PC-3 (cell line): ENCODE measurements around the gene PLEKHB2. TPM values are rescaled to one million over a fixed set of nuclear protein-coding genes. Genes with fewer than 3 reads are reported as not detected.
"Not testable (repeated sequence)": the region's sequence is repeated elsewhere in the genome, so short reads cannot be mapped to it uniquely, and the experiment has no call there.

Experiments
- ATAC-seq: fragments of 200-7000 bp; cut with Tn5 transposase; 2 replicates; pipeline ENCODE4 v1.9.1; 2020; ENCODE audit warnings: mild to moderate bottlenecking, moderate library complexity
- BruUV-seq: library from RNA; stranded (reverse); fragments of 400-500 nt; replicated peaks from 2 replicates; lab custom pipeline; 2021; lab: Mats Ljungman, UMichigan
- CTCF ChIA-PET: fragments of 300-600 bp; sonication (Branson Sonifier 250); formaldehyde crosslinking; loops from one replicate; lab custom pipeline; 2022; ENCODE audit warnings: antibody characterized with exemption; lab: Charles Lee
- POLR2A ChIA-PET: fragments of 300-600 bp; sonication (Branson Sonifier 250); formaldehyde crosslinking; loops from one replicate; lab custom pipeline; 2022; ENCODE audit warnings: antibody characterized with exemption; ENCODE audit not compliant: unreplicated experiment; lab: Charles Lee
- DNase-seq: peaks from one replicate; pipeline ENCODE4 v3.0.0-alpha.2; 2015
- H2AFZ ChIP-seq: fragments of 300-600 bp; sonication (generic); 2 replicates; pipeline ENCODE4 v1.6.0; 2016; ENCODE audit warnings: antibody characterized with exemption, low read length
- H3F3A ChIP-seq: fragments of 300-600 bp; sonication (generic); one replicate; pipeline ENCODE4 v1.6.0; 2017; ENCODE audit warnings: antibody characterized with exemption, low read length, control low read depth, mild to moderate bottlenecking; ENCODE audit not compliant: unreplicated experiment
- H3K27ac ChIP-seq: fragments of 300-600 bp; sonication (generic); 2 replicates; pipeline ENCODE4 v1.5.1; 2016; ENCODE audit warnings: mild to moderate bottlenecking, low read length
- H3K27me3 ChIP-seq: fragments of 300-600 bp; sonication (generic); 2 replicates; pipeline ENCODE4 v1.6.1; 2016; ENCODE audit warnings: low read length, mixed read lengths
- H3K36me3 ChIP-seq: fragments of 300-600 bp; sonication (generic); 2 replicates; pipeline ENCODE4 v1.6.1; 2016; ENCODE audit warnings: low read depth, mixed run types, low read length, mixed read lengths
- H3K4me1 ChIP-seq: fragments of 300-600 bp; sonication (generic); 2 replicates; pipeline ENCODE4 v1.5.1; 2016; ENCODE audit warnings: low read length; ENCODE audit not compliant: insufficient read depth
- H3K4me2 ChIP-seq: fragments of 300-600 bp; sonication (generic); 2 replicates; pipeline ENCODE4 v1.6.0; 2016; ENCODE audit warnings: low read length
- H3K4me3 ChIP-seq: fragments of 300-600 bp; sonication (generic); 2 replicates; pipeline ENCODE4 v1.5.1; 2016; ENCODE audit warnings: mild to moderate bottlenecking, low read length, mixed read lengths
- H3K79me2 ChIP-seq: fragments of 300-600 bp; sonication (generic); 2 replicates; pipeline ENCODE4 v1.6.1; 2017; ENCODE audit warnings: low read length, mixed read lengths
- H3K9ac ChIP-seq: fragments of 300-600 bp; sonication (generic); 2 replicates; pipeline ENCODE4 v1.6.0; 2016; ENCODE audit warnings: mild to moderate bottlenecking, low read length
- H3K9me2 ChIP-seq: fragments of 300-600 bp; sonication (generic); replicated peaks from 2 replicates; pipeline ENCODE4 v1.6.1; 2016; ENCODE audit warnings: mixed run types, low read length, mixed read lengths
- H3K9me3 ChIP-seq: fragments of 300-600 bp; sonication (generic); 2 replicates; pipeline ENCODE4 v1.6.1; 2016; ENCODE audit warnings: low read length, mixed read lengths
- H4K20me1 ChIP-seq: fragments of 300-600 bp; sonication (generic); 2 replicates; pipeline ENCODE4 v1.6.1; 2016; ENCODE audit warnings: low read length, mixed read lengths
- EZH2 ChIP-seq: fragments of 300-600 bp; sonication (generic); IDR thresholded peaks from one replicate; pipeline ENCODE4 v1.6.1; 2017; ENCODE audit warnings: antibody characterized with exemption, mild to moderate bottlenecking, low read length; ENCODE audit not compliant: unreplicated experiment
- EZH2phosphoT487 ChIP-seq: fragments of 300-600 bp; sonication (generic); IDR thresholded peaks from 2 replicates; pipeline ENCODE4 v1.6.1; 2018; ENCODE audit warnings: mild to moderate bottlenecking, antibody characterized with exemption, low read length, borderline replicate concordance
- intact Hi-C: fragments of 100-400 bp; cut with micrococcal nuclease; formaldehyde crosslinking; loops from 2 replicates; pipeline ENCODE4 v1.9.0; 2023
- total RNA-seq: library from RNA; depleted of rRNA; stranded (reverse); fragments of >200 nt; gene quantifications from 2 replicates; pipeline ENCODE4 v1.2.3, GENCODE V29; 2014
- TF ChIP-seq, protein P1 (sequence below): fragments of 300-600 bp; sonication (generic); conservative IDR thresholded peaks from 2 replicates; pipeline ENCODE4 v1.5.1; 2017; ENCODE audit warnings: antibody characterized with exemption, low read depth, mild to moderate bottlenecking, low read length

PLEKHB2 gene
- total RNA-seq, 1 experiment from 2014 or later: 64.5 TPM

DNA sequence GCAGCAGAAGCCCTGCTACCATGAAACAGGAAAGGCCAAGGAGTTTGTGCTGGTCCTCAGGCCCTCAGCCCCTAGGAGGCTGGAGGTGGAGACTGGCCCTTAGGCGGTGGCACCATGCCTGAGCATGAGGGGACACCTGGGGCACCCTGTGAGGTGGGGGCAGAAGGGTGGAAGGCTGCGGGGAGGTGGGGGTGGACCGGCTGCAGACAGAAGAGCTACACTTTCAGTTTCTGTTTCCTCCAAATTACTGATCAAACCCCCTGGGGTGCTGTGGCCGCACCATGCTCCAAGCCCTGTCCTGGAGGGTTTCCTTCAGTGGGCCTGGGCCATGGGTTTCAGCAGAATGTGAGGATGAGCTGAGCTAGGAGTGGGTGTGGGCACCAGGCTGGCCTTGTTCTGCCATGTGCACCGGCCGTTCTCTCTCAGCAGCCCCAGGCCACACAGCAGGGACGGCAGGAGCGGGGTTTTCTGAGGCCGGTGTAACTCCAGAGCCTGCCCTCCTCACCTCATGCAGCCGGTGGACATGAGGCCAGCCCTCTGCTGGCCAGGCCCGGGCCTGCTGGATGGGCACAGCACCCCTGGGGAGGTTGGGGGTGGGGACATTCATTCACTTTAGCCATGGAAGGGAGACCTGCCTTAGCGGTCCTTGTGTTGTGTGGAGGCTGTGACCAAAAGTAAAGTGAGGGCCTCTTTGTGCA is 51.5 kb downstream of the PLEKHB2 start:
- no peak for ATAC-seq
- CTCF ChIA-PET: no interaction called here

GRCh38 chr2:131165562-131165961 is 60.4 kb downstream of the PLEKHB2 start:
- H3K4me1 ChIP-seq, H3K9ac ChIP-seq, intact Hi-C loops, H3K79me2 ChIP-seq, H4K20me1 ChIP-seq, H3K36me3 ChIP-seq, POLR2A ChIA-PET, H3K9me3 ChIP-seq, DNase-seq, H3K4me2 ChIP-seq, H3F3A ChIP-seq, CTCF ChIA-PET, BruUV-seq, H2AFZ ChIP-seq, H3K4me3 ChIP-seq, ATAC-seq, H3K27ac ChIP-seq, H3K9me2 ChIP-seq: not testable (repeated sequence)
- peaks cover 30% of the 10 kb centered on the region for H3K27me3 ChIP-seq

More for the DNA sequence above, 51.5 kb downstream of the PLEKHB2 start:
- H4K20me1 ChIP-seq: no peaks in the 10 kb centered on the region
- POLR2A ChIA-PET: no interaction called here
- no peak for TF ChIP-seq EZH2phosphoT487
- TF ChIP-seq, protein P1, sequence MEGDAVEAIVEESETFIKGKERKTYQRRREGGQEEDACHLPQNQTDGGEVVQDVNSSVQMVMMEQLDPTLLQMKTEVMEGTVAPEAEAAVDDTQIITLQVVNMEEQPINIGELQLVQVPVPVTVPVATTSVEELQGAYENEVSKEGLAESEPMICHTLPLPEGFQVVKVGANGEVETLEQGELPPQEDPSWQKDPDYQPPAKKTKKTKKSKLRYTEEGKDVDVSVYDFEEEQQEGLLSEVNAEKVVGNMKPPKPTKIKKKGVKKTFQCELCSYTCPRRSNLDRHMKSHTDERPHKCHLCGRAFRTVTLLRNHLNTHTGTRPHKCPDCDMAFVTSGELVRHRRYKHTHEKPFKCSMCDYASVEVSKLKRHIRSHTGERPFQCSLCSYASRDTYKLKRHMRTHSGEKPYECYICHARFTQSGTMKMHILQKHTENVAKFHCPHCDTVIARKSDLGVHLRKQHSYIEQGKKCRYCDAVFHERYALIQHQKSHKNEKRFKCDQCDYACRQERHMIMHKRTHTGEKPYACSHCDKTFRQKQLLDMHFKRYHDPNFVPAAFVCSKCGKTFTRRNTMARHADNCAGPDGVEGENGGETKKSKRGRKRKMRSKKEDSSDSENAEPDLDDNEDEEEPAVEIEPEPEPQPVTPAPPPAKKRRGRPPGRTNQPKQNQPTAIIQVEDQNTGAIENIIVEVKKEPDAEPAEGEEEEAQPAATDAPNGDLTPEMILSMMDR: 0 out of 2 replicates have a peak, but pooled peaks have one; percentile 29
- no peak for TF ChIP-seq EZH2
- no peak overlapping the region for H3K4me3 ChIP-seq
- no peaks in the 10 kb centered on the region for H3F3A ChIP-seq
- no peak overlapping the region for H2AFZ ChIP-seq
- no peak for DNase-seq
- H3K36me3 ChIP-seq: no peaks in the 10 kb centered on the region
- H3K9me3 ChIP-seq: no peaks in the 10 kb centered on the region
- no peaks in the 10 kb centered on the region for H3K4me1 ChIP-seq
- no peak overlapping the region for H3K4me2 ChIP-seq
- 0 out of 2 replicates have a peak, but pooled peaks cover 5% of the 10 kb centered on the region for H3K27me3 ChIP-seq
- H3K27ac ChIP-seq: no peak overlapping the region
- no TSS peak for BruUV-seq
- H3K9ac ChIP-seq: no peak overlapping the region
- no peaks in the 10 kb centered on the region for H3K9me2 ChIP-seq
- no peaks in the 10 kb centered on the region for H3K79me2 ChIP-seq
- intact Hi-C loops: no loop called here

- ChIA-PET CTCF (no interaction called here), POLR2A (no interaction called here)
- no peaks in the 10 kb centered on the region for H3K36me3 ChIP-seq
- no peak overlapping the region for H3K9ac ChIP-seq
- H3K4me1 ChIP-seq: no peaks in the 10 kb centered on the region
- TF ChIP-seq, protein P1: no peak
- TF ChIP-seq EZH2 (no peak), EZH2phosphoT487 (no peak)
- H3K79me2 ChIP-seq: no peaks in the 10 kb centered on the region
- ATAC-seq: no peak
- no peak for DNase-seq
- no peaks in the 10 kb centered on the region for H3K9me3 ChIP-seq
- H3K9me2 ChIP-seq: no peaks in the 10 kb centered on the region
- peaks cover 30% of the 10 kb centered on the region for H3K27me3 ChIP-seq
- no peaks in the 10 kb centered on the region for H4K20me1 ChIP-seq
- H3K4me3 ChIP-seq: no peak overlapping the region
- no TSS peak for BruUV-seq
- H2AFZ ChIP-seq: no peak overlapping the region
- no peaks in the 10 kb centered on the region for H3F3A ChIP-seq
- no peak overlapping the region for H3K4me2 ChIP-seq
- intact Hi-C loops: no loop called here
- H3K27ac ChIP-seq: no peak overlapping the region
Measured at GRCh38 chr2:131168538-131168937, 63.4 kb downstream of the PLEKHB2 start.

- ATAC-seq, H2AFZ ChIP-seq, intact Hi-C loops, H3K4me1 ChIP-seq, CTCF ChIA-PET, H3K4me3 ChIP-seq, H3K79me2 ChIP-seq, H4K20me1 ChIP-seq, POLR2A ChIA-PET, H3K9ac ChIP-seq, DNase-seq, H3K9me2 ChIP-seq, H3K27ac ChIP-seq, H3F3A ChIP-seq, H3K4me2 ChIP-seq, BruUV-seq, H3K9me3 ChIP-seq, H3K36me3 ChIP-seq: not testable (repeated sequence)
- peaks cover 54% of the 10 kb centered on the region for H3K27me3 ChIP-seq
Measured at GRCh38 chr2:131178050-131178449, 72.9 kb downstream of the PLEKHB2 start.

GRCh38 chr2:131178721-131179418 is 73.7 kb downstream of the PLEKHB2 start:
- H3K9ac ChIP-seq, H3K27ac ChIP-seq, H3F3A ChIP-seq, H3K4me3 ChIP-seq, ATAC-seq, BruUV-seq, H3K79me2 ChIP-seq, DNase-seq, H2AFZ ChIP-seq, intact Hi-C loops, H4K20me1 ChIP-seq, H3K9me3 ChIP-seq, H3K36me3 ChIP-seq, H3K9me2 ChIP-seq, H3K4me2 ChIP-seq, POLR2A ChIA-PET, H3K4me1 ChIP-seq, CTCF ChIA-PET: not testable (repeated sequence)
- peaks cover 48% of the 10 kb centered on the region for H3K27me3 ChIP-seq
